LNCAP (cell line): Measurements from ENCODE around the gene TSTD2.
A peak's percentile ranks its signal among the peaks of the same experiment; 100 is the strongest.

Source experiments
- TF ChIP-seq, protein P1 (sequence below): fragments of 450-650 bp; IDR thresholded peaks from 2 replicates; pipeline ENCODE4 v1.5.1; 2017; ENCODE audit warnings: mild to moderate bottlenecking

The TSTD2 gene

DNA sequence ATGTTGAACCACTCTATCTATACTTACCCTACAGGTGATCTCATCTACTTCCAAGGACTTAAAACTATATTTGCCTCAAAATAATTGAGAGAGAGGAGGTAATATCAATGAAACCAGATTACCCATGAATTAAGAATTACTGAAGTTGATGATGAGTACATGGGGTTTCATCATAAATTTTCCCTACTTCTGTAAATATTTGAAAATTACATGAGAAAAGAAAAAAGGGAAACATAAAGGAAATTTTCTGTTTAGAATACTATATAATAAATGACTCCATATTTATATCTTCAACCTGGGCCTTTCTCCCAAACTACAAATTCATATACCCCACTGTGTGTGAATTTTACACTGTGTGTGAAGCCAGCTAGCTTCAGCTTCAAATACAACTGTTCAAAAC is 2.6 kb downstream of the TSTD2 start:
- TF ChIP-seq, protein P1, sequence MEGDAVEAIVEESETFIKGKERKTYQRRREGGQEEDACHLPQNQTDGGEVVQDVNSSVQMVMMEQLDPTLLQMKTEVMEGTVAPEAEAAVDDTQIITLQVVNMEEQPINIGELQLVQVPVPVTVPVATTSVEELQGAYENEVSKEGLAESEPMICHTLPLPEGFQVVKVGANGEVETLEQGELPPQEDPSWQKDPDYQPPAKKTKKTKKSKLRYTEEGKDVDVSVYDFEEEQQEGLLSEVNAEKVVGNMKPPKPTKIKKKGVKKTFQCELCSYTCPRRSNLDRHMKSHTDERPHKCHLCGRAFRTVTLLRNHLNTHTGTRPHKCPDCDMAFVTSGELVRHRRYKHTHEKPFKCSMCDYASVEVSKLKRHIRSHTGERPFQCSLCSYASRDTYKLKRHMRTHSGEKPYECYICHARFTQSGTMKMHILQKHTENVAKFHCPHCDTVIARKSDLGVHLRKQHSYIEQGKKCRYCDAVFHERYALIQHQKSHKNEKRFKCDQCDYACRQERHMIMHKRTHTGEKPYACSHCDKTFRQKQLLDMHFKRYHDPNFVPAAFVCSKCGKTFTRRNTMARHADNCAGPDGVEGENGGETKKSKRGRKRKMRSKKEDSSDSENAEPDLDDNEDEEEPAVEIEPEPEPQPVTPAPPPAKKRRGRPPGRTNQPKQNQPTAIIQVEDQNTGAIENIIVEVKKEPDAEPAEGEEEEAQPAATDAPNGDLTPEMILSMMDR, result no peak

DNA sequence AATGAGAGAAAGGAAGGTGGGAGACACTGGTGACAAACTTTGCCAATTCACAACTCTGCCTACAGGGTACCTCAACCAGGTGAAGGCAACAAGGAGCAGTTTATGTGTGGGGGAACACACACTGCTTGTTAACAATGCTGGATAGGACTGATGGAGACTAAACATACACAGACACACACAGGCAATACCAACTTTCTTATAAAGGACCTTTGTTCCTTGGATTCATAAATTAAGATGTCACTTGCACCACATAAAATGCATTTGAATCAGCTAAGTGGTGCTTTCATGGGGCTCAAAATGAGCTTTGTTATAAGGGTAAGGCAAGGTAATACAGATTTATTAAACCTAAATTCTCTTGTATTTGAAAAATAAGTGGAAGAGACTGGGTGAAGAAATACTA is 4.0 kb downstream of the TSTD2 start:
- TF ChIP-seq, protein P1, result no peak

DNA sequence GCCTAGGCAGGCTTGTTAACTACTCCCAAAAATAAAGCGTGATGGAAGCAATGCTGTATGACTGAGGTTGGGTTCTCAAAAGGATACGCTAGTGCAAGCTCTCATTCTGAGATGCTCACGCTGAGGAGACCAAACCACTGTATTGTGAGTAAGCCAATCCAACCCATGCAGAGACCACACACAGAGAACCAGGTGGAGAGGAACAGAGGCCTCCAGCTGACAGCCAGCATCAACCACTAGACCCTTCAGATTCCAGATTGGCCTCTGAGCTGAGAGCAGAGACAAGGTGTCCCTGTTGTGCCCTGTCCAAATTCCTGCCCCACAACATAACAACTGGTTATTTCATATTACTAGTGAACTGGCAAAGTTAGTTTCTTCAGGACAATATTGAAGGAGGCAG is 4.5 kb downstream of the TSTD2 start:
- TF ChIP-seq, protein P1, result no peak

DNA sequence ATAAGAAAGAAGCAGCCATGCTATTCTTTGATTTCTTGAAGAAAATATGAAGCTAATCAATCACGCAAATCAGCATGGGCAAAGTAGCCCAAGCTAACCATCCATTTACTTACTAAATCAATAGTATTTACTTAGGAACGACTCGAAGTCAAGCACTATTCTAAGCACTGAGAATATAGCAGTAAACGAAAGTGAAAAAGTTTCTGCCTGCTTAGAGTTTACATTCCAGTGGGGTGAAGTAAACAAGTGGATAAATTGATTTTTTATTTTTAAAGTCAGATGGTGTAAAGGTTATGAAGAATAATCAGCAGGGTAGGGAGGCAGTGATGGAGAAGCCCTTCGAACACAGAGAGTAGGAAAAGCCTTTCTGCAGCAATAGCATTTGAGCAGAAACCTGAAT is 5.5 kb downstream of the TSTD2 start:
- TF ChIP-seq, protein P1, result no peak

DNA sequence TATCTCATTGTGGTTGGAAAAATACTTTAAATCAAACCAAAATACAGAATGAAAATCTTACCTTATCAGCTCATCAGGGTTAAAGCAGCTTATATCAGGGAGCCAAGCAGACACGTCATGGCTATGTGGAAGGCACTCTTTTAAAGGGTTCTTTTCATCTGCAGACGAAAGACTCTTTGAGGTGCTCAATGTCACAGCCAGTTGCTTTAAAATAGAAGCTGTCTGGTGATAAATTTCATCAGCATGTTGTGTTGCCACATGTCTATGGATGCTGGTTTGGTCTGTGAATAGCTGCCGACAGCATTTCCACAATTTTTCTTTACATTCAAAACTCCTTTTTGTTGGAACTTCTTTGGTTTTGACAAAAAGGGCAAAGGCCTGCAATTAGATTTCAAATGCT is 7.5 kb downstream of the TSTD2 start:
- TF ChIP-seq, protein P1, result no peak

DNA sequence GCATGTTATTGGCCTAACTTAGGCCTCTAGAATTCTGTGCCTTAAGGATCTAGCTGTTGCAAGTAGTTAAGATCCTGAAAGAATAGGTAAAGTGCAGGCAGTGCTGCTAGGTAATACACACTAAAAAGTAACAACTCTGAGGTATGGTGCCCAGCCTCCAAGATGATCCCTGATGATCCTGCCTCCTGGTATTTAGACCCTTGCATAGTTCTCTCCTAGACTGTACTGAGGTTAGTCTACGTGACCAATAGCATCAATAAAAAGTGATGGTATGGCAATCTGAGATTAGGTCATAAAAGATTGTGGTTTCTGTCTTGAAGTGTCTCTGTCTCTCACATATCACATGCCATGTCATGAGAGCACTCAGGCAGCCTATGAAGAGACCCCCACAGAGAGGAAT is 9.2 kb downstream of the TSTD2 start:
- TF ChIP-seq, protein P1, result no peak

DNA sequence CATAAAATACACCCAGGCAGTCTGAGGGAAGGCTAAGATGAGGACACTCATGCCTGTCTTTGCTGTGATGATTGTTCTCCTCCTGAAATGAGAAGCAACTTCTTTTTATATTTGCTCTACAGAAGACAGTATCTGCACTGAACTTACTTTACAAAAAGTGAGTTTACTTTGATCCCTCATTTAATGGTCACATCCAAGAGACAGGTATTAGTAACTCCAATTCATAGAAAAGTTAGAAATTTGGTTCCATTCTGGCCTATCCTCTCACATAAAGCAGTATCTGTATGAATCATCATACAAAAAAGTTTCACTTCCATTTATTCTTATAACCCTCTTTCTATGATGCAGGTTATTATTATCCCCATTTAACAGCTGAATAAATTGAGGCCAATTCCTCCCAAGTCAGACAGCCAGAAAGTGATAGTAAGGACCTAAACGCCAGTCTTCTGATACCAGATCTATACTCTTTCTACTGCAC is 15.2 kb downstream of the TSTD2 start:
- TF ChIP-seq, protein P1, result no peak

DNA sequence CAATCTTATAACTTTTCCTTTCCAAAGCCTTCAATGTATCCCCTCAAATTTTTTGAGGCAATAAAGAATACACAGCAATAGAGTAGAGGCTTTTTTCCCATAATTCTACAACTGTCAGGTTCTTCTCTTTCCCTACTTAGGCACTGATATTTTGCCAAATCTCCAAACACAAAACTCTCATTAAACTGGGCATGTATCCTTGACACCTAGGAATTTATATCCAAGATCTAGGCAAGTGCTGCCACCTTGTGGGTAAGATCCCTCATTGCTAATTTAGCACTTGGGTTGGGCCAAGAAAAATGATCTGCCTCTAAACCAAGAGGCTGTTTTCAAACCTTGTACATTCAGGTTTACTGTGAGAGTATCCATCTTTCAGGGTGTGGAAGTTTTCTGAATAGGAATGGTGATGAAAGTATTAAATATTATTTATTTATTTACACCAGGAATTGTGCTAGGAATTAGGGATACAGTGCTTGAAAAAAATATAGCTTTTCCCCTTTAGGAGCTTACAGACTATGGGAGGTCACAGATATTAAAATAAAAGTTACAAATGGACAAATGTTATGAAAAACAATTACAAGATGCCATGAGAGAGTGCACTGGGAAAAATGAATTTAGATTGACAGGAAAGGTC is 17.6 kb downstream of the TSTD2 start:
- TF ChIP-seq, protein P1, result peak; percentile 83
